Cerebellar nuclear complex (tissue), 1 donor: ENCODE results near the gene TIAM2.

ENCODE experiments used
- DNase-seq, 2 experiments: peaks; one replicate each; lab custom pipeline; 2025; lab: John Stamatoyannopoulos, UW

The TIAM2 gene

DNA sequence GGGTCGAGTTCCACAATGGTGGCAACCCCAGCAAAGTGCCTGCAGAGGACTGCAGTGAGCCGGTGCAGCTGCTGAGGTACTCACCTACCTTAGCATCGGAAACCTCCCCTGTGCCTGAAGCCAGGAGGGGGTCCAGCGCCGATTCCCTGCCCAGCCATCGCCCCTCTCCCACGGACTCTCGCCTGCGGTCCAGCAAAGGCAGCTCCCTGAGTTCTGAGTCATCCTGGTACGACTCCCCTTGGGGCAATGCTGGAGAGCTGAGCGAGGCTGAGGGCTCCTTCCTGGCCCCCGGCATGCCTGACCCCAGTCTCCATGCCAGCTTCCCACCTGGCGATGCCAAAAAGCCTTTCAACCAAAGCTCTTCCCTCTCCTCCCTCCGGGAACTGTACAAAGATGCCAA lies 134.6 kb downstream of the TIAM2 start:
- no peak for DNase-seq

DNA sequence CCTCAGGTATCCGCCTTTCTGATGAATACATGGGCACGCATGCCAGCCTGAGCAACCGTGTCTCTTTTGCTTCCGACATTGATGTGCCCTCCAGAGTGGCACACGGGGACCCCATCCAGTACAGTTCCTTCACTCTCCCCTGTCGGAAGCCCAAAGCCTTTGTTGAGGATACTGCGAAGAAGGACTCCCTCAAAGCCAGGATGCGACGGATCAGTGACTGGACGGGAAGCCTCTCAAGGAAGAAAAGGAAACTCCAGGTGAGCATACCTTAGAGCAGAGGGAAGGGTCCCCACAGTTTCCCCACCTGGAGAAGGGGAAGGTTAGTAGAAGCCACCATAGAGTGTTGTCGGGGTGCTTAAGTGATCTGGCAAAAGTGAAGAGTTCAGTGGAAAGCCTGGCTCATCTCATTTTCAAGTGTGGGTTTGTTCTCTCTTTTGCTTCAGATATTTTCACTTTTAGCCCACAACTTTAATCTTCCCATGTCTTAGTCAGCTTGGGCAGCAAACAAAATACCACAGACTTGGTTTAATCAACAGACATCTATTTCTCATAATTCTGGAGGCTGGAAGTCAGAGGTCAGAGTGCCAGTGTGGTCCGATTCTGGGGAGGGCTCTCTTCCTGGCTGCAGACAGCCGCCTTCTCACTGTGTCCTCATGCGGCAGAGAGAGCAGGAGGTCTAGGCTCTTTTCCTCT lies 135.2 kb downstream of the TIAM2 start:
- no peak for DNase-seq

DNA sequence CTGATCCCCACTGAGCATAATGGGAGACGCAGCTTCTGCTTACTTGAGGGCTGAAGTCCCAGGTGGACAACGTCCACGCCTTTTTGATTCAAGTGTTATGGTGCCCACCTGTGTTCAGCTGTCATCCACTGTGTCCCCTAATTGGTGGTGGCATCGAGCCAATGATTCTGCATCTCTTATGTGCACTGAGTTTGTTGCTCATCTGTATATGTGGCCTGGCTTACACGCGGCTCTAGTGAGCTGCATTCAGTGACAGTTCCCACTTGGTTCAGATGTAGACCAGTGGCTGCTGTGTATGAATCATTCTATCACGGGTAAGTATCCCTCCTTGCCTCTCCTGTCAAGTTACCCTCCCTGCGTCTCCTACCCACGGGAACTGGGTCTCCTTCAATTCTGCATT lies 137.5 kb downstream of the TIAM2 start:
- DNase-seq, result no peak

DNA sequence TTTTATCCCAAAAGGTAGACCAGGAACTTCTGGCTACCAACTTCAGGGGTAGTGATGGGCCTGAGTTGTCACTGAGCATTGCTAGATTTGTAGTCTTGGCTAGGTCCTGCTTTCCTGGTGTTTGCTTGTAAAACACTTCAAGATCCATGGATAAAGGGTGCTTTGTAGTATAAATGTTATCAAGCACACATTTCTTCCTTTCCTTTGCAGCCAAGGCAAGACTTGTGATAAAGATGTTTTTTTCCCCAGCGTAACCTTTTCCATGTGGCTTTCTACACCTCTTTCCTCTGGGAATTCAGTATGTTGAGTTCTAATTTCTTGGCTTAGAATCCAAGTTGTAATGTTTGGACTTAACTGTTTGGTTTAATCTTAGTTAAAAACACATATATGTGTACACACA lies 145.9 kb downstream of the TIAM2 start:
- no peak for DNase-seq

DNA sequence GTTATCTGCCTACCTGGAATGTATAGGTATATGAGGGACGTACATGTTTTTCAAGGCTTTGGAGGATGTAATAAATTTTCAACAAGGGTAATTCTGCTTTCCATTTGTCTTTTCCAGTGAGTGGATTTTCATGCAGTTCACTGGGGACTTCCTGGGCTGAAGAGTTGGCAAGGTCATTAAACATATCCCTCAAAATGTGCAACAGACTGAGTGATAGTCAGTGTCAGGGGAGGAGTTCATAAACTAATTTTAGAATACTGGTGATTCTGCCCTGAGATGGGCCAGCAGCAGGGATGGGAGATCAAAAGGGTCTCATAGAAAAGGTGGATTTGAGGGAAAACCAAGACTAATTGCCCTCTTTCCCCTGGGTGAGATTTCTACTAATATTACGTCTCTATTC lies 146.4 kb downstream of the TIAM2 start:
- DNase-seq, result no peak

DNA sequence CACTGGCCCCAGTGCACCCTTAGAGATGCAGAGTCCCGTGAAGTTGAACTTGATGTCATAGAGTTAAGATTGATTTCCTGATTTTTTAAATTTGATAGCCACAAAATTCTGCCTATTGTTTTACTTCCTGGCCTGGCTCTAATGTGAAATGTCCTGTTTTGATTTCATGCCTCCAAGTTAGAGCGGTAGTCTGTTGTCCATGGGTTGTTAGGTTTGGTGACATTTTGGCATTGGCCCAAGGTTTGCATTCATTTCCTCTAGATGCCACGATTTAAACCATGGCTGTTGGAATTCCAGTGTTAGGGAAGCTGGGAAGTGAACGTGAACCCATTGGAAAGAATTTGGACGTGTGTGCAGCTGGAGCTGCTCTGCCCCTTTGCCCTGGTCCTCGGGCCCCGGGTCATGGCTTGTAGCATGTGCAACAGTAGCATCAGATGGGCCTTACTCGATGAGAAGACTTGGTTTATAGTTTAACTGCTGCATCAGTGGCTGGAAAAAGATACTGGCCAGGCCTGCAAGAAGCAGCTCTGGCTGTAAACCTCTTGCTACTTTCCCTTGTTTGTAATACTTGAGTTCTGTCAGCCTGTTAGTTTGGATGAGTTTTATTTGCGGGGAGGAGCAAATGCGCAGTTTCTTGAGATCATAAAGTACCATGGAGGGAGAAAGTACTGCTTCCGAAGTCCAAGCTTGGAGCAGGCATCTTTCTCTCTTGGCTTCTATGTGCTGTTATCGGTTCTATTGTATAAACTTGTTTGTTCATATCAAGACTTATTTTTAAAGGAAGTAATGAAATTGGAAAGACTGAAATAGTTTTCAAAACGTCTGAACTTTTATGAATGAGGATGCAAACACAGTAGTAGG lies 147.3 kb downstream of the TIAM2 start:
- DNase-seq, result no peak

DNA sequence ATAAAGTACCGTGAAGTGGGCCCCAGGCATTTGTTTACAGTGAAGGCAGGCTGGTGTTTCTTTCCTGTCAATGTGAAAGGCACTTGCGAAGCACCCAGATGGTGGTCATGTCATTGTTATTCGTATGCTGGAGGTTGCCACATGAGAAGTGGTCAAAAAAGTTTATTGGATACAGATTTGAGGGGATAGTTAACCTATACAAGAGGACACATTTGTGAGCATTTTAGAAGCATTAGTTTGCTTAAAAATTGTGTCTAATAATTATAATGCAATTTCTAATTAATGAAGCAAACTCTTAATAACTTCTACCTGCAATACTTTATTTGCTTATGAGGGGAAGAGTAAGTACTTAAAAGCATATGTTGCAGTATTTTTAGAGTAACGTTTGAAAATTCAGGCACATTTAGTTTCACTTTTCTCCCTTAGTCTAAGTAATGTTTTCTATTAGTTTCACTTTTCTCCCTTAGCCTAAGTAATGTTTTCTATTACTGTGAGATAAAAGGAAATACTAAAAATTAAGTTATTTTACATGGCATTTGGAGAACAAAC lies 148.0 kb downstream of the TIAM2 start:
- no peak for DNase-seq

DNA sequence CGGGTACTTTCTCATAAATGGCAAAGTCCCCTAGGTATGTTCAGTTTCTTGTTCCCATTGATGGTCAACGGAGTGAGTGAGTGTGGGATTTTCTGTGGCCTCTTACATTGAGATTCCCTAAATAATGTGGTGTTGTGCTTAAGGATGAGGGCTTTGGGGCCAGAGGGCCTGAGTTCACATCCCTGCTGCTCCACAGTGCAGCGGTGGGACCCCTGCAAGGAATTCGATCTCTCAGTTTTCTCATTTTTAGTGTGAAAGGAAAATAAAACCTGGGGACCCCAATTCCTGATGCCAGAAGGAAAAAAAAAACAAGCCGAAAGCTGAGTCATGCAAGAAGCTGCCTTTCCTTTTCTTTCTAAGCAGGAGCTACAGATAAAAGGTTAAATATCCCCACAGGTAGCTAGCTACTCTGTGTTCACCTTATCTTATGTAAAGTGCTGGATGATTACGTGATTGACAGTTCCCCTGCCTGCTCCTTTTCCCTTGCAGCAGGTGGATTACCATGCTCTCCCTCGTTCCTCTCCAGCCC lies 148.5 kb downstream of the TIAM2 start:
- no peak for DNase-seq

DNA sequence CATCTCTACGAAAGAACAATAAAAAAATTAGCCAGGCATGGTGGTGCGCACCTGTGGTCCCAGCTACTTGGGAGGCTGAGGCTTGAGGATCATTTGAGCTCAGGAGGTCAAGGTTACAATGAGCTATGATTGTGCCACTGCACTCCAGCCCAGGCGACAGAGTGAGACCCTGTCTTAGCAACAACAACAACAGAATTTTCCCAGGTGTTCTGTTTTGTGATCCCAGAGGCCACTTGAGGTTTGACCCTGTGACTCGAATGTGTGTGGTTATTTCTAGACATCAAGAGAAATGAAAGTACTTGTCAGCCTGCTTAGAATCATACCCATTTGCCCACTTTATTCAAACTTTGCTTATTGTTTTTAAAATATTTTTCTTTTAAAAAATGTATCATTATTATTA lies 151.1 kb downstream of the TIAM2 start:
- no peak for DNase-seq

DNA sequence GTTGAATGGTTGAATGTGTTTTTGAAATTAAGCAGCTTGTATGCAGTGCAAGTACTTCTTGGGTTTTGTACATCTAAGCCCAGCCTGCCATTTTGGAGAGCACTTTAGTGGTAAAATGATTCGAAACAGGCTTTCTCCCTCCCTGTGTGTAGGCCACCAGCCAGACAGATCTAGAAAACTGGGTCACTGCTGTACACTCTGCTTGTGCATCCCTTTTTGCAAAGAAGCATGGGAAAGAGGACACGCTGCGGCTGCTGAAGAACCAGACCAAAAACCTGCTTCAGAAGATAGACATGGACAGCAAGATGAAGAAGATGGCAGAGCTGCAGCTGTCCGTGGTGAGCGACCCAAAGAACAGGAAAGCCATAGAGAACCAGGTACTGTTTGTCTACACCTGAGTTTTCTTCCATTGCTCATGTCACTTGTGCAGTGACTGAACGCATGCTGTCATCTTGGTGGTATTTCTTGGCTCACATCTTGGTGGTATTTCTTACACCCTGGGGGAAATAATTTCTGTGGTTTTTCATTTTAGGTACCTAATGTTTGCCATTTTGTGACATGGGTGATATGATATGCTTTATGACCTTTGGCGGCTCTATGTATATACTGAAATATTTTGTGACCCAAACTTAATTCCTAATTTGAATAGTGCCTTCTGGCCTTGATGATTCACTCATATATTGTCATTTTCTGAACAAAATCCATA lies 153.0 kb downstream of the TIAM2 start:
- peak; percentile 47 to 92 for DNase-seq

DNA sequence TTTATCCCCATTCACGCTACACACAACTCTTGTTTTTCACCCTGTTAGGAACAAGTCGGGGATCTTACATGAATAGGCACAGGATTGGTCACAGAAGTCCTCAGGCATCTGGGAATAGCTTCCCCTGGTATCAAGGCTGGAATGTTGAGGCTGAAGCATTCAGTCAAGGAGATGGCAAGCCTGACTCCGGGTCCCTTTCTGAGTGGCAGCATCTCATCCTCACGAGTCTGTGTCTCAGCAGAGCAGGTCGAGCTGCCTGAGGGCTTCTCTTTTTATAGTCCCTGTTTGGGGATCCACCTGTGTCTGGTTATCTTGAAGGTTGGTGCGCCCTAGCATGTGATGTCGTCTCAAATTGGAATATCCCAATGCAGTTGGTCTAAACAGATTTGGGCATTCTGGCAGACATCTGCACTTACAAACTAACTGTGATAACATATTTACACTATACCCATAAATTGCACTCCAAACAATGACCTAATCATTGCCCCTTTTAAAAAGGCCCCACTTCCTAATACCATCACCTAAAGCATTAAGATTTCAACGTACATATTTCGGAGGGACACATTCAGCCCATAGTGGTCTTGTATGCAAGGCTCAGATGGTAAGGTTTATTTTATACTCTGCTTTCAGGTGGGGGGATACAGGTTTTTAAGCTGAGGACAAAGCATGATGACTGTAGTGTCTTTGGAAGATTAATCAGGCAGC lies 156.0 kb downstream of the TIAM2 start:
- no peak for DNase-seq

DNA sequence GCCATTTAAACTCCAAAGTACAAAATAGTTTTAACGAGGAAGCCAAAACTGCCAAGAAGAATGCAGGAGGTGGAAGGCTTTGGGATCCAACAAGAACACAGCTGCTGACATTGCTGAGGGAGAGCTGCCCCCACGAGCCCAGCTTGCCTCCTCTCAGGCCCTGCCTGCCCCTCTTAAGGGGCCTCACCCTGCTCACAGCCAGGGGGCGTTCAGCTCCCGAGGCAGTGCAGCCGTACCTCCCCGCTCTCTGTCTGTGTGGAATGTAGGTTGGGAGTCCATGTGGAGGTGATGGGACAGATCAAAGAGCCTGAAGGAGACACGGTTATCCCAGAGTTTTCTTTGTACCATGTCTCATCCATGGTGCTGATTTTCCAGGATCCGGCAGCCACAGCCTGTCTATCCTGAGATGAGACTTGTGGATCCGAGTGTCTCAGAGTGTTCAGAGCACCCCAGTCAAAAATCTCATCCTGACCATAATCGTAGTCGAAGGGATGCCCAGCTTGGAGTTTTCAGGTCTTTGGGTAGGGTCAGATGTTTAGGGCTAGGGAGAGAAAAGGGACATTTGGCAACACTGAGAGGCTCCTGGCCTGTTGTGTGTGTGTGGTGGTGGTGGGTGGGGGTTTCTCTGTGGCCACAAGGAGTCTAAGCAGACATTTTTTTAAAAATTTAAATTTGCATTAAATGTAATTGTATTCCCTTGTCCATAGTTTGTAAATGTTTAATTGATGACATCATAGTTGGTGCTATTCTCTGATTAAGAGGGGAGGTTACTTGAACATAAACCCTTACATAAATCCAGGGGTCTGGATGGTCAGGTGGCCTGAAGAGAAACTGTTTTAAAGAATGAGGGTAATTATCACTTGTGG lies 157.3 kb downstream of the TIAM2 start:
- DNase-seq, result no peak

DNA sequence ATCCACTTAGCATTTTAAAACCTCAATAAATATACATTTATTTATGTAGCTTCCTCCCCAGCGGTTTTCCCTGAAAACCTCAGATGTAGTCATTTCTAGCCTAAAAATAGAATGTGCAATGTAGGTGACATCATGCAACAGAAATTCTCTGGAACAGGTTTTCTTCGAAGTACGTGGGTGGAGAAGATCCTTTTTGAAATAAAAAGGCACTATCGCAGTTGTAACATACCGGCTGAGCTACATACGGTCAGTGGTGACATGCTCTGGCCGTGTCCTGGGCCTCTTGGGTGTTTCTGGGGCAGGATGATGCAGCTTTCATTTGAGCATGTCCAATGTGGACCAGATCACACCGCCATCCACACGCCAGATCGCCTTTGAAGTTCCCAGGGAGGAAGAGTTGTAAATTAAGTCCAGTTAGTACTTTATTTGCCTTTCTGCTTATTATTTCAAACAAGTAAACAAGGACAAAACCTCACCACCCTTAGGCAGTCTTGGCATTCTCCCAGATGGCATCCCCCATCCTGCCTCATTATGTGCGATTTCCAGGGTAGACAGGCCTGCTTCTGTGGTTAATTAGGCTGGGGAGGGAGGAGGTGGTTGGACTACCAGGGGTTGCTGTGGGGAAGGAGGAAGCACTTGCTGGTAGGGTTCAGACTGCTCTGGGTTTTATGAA lies 159.2 kb downstream of the TIAM2 start:
- DNase-seq, result no peak

DNA sequence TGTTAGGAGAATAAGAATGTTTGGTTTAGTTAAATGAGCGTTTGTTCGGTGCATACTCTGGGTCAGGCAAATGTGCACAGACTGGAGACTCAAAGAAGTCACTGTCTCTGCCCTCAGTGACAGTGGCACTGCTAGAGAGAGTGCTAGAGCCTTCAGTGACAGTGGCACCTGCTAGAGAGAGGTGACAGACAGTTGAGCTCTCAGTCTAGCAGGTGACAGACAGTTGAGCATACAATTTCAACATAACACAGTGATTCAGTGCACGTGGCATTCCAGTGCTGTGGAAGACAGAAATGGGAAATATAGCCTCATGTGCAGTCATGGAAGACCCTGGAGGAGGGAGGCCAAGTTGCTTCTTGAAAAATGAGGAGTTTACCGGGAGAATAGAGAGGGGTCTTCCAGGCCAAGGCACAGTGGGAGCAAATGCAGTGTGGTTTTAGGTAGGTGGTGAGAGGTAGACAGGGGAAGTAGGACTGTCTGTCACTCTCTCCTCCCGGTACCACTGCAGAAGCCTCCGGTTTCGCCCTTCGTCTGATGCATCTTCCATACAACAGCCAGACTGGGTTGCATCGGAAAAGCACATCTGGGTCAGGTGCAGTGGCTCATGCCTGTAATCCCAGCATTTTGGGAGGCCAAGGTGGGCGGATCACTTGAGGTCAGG lies 160.8 kb downstream of the TIAM2 start:
- no peak for DNase-seq

DNA sequence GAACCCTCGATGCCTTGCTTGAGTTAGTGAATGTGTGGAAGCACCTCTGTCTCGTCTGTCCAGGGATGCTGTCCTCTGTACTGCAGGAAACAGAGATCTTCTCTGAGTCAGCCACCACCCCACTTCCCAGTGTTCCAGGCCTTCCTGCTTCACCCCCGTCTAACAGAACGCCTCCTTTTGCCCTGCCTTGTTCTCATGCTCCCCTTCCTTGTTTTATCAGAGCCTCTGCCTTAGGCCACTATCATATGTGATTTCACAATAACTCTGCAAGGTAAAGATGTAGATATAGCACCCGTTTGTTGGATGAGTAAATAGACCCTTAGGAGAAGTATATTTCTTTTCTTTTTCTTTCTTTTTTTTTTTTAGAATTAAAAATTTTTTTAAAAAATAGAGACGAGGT lies 162.0 kb downstream of the TIAM2 start:
- DNase-seq, result no peak

DNA sequence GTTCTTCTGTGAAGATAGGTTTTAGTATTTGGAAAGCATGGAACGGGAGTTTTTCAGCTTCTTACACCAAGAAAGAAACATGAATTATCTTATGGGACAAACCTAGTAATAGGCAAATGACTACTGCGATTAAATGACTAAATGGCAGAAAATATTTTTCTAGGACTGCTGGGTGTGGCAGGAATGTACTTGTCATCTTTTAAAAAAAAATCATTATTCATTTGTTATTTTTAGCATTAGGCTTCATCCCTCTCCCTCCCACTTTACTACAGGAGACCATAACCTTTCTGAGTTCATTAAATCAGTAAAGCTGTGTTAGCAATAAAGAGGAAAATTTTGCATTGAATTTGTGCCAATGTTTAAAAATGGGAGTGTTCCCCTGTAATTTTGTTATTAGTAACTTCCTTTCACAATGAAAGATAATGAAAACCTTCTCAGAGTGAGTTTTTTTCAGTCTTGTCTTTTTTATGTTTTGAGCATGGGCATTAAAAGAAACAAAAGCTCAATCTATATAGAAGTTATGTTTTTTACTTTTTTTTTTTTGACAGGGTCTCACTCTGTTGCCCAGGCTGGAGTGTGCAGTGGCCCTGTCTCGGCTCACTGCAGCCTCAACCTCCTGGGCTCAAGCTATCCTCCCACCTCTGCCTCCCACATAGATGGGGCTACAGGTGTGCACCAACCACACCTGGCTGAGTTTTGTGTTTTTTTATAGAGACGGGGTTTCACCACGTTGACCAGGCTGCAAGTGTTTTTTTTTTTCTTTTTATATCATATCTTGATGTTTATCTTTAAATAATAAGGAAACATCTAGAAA lies 163.1 kb downstream of the TIAM2 start:
- DNase-seq, result no peak

DNA sequence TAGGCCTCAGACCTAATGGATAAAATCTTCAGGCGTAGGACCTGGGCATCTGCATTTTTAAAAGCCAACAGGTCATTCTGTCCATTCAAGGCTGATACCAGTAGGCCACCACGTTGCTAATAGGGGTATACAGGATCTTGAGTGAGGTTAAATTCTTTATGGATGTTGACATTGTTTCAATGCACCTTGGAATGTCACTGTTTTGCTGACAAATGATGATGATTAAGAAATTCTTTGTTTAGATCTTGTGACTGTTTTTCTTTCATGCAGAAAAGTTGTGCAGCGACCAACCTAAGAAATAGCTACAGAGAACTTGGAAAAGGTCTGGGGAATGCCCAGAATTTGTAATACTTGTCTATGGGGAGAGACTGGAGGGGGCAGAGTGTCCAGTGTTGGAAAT lies 167.6 kb downstream of the TIAM2 start:
- DNase-seq, result no peak

DNA sequence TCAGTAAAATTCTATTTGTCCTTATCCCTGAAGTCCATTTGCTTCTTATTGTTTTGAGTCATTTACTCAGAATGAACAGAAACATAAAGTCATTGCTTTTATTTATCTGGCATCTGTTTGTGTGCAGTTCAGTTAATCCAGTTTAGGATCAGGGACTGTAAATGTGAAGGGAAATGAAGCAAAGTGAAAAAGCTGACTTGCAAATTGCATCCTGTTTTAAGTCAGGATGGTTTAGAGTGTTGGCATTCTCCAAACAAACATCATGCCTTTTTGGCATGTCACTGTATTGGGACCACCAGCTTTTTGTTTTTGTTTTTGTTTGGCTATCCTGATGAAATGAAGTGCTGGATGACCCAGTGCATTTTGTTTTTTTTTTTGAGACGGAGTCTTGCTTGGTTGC lies 168.5 kb downstream of the TIAM2 start:
- DNase-seq, result no peak
